ENCODE results near the gene BRAF.
"Not testable (repeated sequence)": the region's sequence is repeated elsewhere in the genome, so short reads cannot be mapped to it uniquely, and the experiment has no call there.

Gene BRAF

GRCh38 chr7:140917258-140917657 is 7.5 kb downstream of the BRAF start:
- DNase-seq, result no peak

- DNase-seq, result no peak
These were observed 8.7 kb downstream of the BRAF start for GRCh38 chr7:140915935-140916555.

GRCh38 chr7:140914083-140914482 is 10.6 kb downstream of the BRAF start:
- no peak for DNase-seq

- DNase-seq, result not testable (repeated sequence)
These were observed 11.2 kb downstream of the BRAF start for GRCh38 chr7:140913596-140913928.

- no peak for DNase-seq
These were observed 13.0 kb downstream of the BRAF start for GRCh38 chr7:140911746-140912145.

GRCh38 chr7:140909476-140910161 is 15.1 kb downstream of the BRAF start:
- no peak for DNase-seq

- DNase-seq, result no peak
These were observed 16.4 kb downstream of the BRAF start for GRCh38 chr7:140908361-140908760.

- no peak for DNase-seq
These were observed 20.8 kb downstream of the BRAF start for GRCh38 chr7:140903741-140904480.

GRCh38 chr7:140902303-140902953 is 22.3 kb downstream of the BRAF start:
- DNase-seq, result no peak

- DNase-seq, result no peak
These were observed 22.8 kb downstream of the BRAF start for GRCh38 chr7:140901941-140902302.

- peak in 1 of 2 experiments; percentile 30 for DNase-seq
These were observed 24.8 kb downstream of the BRAF start for GRCh38 chr7:140899883-140900282.

GRCh38 chr7:140898786-140899536 is 25.8 kb downstream of the BRAF start:
- DNase-seq, result no peak

GRCh38 chr7:140896996-140897395 is 27.7 kb downstream of the BRAF start:
- DNase-seq, result no peak

- no peak for DNase-seq
These were observed 35.1 kb downstream of the BRAF start for GRCh38 chr7:140889645-140890044.

- no peak for DNase-seq
These were observed 35.6 kb downstream of the BRAF start for GRCh38 chr7:140889150-140889549.

GRCh38 chr7:140888087-140888486 is 36.6 kb downstream of the BRAF start:
- DNase-seq, result no peak

- DNase-seq, result no peak
These were observed 38.9 kb downstream of the BRAF start for GRCh38 chr7:140885735-140886334.

- DNase-seq, result no peak
These were observed 41.4 kb downstream of the BRAF start for GRCh38 chr7:140883378-140883777.

GRCh38 chr7:140882834-140883233 is 41.9 kb downstream of the BRAF start:
- not testable (repeated sequence) for DNase-seq

- no peak for DNase-seq
These were observed 43.1 kb downstream of the BRAF start for GRCh38 chr7:140881507-140882228.

GRCh38 chr7:140877249-140877524 is 47.5 kb downstream of the BRAF start:
- no peak for DNase-seq
